ENCODE data around the gene PCP2.

The PCP2 gene

DNA sequence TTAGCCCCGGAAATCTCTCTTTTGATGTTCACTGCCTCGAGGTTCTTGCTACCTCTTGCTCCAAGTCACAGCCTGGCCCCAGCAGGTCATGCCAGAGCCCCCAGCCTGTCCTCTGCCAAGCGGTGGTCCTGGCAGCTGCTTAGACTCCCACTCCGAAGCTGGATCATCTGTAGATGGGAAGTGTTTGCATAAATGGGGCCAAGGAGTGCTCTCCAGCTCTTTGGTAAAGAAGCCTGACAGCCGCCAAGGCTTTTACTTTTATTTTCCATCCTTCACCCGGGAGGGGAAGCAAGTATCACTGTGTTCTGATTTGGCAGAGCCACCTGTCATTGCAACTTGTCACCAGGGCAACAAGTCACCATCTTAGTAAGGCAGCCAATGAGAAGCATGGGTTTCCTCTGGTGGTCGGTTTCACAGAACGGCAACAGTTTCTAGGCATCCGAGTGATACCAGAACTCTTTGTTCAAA is 24.7 kb upstream of the PCP2 start:
- no peaks in the 10 kb centered on the region for H3K27me3 ChIP-seq (replicated peaks)
- TF ChIP-seq CTCF (IDR thresholded peaks at IDR 0.05; ENCODE audit: low read depth, low read length, missing control alignments), result no peak
- in situ Hi-C loops (cut with HindIII; ENCODE audit: low pct_ligation_motif_present, low sequenced_read_pairs), result no loop called here
- no peak for DNase-seq
- no peaks in the 10 kb centered on the region for H3K36me3 ChIP-seq (replicated peaks)
- H3K27ac ChIP-seq, result no peak overlapping the region
- H3K4me3 ChIP-seq (ENCODE audit: low read depth, low read length), result no peak overlapping the region

GRCh38 chr19:7657131-7657751 is 23.7 kb upstream of the PCP2 start:
- DNase-seq, result no peak
- TF ChIP-seq CTCF (IDR thresholded peaks at IDR 0.05; ENCODE audit: low read depth, low read length, missing control alignments), result no peak
- no peak overlapping the region for H3K27ac ChIP-seq
- in situ Hi-C loops (cut with HindIII; ENCODE audit: low pct_ligation_motif_present, low sequenced_read_pairs), result no loop called here
- no peaks in the 10 kb centered on the region for H3K27me3 ChIP-seq (replicated peaks)
- H3K4me3 ChIP-seq (ENCODE audit: low read depth, low read length), result no peak overlapping the region
- H3K36me3 ChIP-seq (replicated peaks), result no peaks in the 10 kb centered on the region

DNA sequence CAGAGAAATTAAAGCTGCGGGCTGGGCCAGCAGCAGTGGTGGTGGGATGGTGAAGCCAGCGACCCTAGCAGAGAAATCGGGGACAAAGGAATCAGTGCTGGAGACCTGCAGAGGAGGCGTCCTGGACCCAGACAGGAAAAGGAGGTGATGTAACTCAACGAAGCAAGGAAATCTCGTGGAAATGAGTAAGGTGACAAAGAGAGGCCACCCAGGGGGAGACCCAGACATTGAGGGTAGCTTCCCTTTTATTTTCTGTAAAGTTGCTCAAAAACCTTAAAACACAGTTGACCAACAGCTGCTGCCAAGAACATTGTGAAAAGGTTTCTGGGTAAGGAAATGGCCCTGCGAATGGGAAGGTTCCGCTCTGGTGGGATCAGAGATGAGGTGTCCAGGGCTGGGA is 22.1 kb upstream of the PCP2 start:
- Histone ChIP-seq H3K4me3 (ENCODE audit: low read depth, low read length) (no peak overlapping the region), H3K36me3 (replicated peaks) (no peaks in the 10 kb centered on the region), H3K27ac (no peak overlapping the region), H3K27me3 (replicated peaks) (no peaks in the 10 kb centered on the region)
- no peak for TF ChIP-seq CTCF (IDR thresholded peaks at IDR 0.05; ENCODE audit: low read depth, low read length, missing control alignments)
- in situ Hi-C loops (cut with HindIII; ENCODE audit: low pct_ligation_motif_present, low sequenced_read_pairs), result no loop called here
- DNase-seq, result no peak

DNA sequence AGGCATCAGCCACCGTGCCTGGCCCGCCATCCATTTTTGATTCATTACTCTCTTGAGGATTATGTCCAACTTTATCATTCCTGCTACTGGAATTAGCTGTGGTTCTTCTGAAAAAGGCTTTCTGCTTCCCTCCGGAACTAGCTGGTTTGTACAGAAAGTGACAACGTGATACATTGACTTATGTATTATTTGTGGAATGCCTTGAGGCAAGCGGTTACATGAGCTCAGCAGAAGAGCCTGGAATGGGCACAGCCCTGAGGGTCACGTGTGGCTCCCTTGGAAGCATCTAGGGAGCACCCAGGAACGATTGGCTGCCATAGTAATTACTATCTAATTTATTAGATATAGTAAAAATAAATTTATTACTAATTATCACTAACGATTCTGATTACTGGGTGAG is 20.9 kb upstream of the PCP2 start:
- no peak for DNase-seq
- TF ChIP-seq CTCF (IDR thresholded peaks at IDR 0.05; ENCODE audit: low read depth, low read length, missing control alignments), result no peak
- no peaks in the 10 kb centered on the region for H3K27me3 ChIP-seq (replicated peaks)
- H3K27ac ChIP-seq, result no peak overlapping the region
- no peak overlapping the region for H3K4me3 ChIP-seq (ENCODE audit: low read depth, low read length)
- H3K36me3 ChIP-seq (replicated peaks), result no peaks in the 10 kb centered on the region
- in situ Hi-C loops (cut with HindIII; ENCODE audit: low pct_ligation_motif_present, low sequenced_read_pairs), result no loop called here

DNA sequence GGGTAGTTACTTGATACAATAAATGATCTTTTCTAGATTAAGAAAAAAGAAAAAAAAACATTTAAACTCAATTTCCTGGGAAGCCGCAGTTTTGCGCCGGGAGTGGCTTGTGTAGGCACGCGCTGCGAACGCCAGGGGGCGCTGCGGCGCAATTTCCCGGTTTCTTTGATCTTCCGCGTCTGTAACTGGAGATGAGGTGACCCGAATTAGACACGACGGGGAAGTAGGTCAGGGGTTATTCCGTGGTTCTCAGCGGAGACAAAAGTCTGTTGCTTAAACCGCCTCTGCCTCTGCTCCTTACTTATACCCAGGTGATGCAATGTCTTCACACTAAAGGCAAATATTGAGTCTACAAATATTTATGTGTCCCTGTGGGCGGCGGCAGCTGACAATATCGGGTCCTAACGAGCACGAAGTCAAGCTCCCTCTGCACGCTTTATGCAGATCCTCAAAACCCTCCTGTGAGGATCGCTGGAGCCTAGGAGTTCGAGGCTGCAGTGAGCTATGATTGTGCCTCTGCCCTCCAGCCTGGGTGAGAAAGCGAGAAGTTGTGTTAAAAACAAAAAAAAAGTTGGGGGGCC is 18.6 kb upstream of the PCP2 start:
- H3K27ac ChIP-seq, result no peak overlapping the region
- peak; percentile 98 for TF ChIP-seq CTCF (IDR thresholded peaks at IDR 0.05; ENCODE audit: low read depth, low read length, missing control alignments)
- DNase-seq, result peak; percentile 56
- peak overlapping the region; percentile 20 for H3K4me3 ChIP-seq (ENCODE audit: low read depth, low read length)
- in situ Hi-C loops (cut with HindIII; ENCODE audit: low pct_ligation_motif_present, low sequenced_read_pairs), result no loop called here
- H3K36me3 ChIP-seq (replicated peaks), result no peaks in the 10 kb centered on the region
- H3K27me3 ChIP-seq (replicated peaks), result no peaks in the 10 kb centered on the region

DNA sequence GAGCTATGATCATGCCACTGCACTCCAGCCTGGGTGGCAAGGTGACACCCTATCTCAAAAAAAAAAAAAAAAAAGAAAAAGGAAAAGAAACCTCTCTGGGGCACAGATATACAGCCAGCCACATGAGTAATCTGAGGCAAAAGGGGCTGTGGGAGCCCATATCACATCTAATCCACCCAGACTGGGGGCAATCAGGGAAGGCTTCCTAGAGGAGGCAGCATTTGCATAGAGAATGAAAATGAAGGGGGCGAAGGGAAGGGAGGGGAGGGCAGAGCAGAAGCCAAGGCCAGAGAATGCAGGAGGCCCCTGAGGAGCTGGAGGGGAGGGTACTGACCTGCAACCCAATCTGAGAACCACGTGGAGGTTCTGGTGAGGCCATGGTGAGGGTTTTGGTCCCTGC is 16.6 kb upstream of the PCP2 start:
- no peak overlapping the region for H3K27ac ChIP-seq
- no peak for TF ChIP-seq CTCF (IDR thresholded peaks at IDR 0.05; ENCODE audit: low read depth, low read length, missing control alignments)
- no peak overlapping the region for H3K4me3 ChIP-seq (ENCODE audit: low read depth, low read length)
- no peak for DNase-seq
- in situ Hi-C loops (cut with HindIII; ENCODE audit: low pct_ligation_motif_present, low sequenced_read_pairs), result no loop called here
- H3K36me3 ChIP-seq (replicated peaks), result no peaks in the 10 kb centered on the region
- H3K27me3 ChIP-seq (replicated peaks), result no peaks in the 10 kb centered on the region

Measured in brain microvascular endothelial cell (primary cell).